ENCODE results near the gene LPCAT4.

DNA sequence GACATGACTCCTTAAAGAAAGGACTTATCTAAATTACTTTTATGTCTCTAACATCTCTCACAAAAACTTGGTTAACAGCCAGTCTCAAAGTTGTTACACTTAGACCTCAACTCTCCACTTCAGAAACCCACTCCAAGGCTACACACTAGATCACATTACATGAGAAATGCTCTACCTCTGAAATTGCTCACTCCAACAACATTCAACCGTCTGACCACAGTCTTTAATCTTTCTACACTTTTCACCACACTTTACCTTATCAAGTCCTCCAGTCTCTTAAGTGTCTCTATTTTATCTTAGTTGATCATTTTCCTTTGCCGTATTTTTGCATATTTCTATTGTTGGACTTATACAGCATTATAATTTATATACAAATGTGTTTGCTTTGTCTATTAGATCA, 35.2 kb downstream of the LPCAT4 start:
- no peak for TF ChIP-seq POLR2A (IDR thresholded peaks at IDR 0.05)
- no peak for TF ChIP-seq CTCF (IDR thresholded peaks at IDR 0.05)
